Measurements from ENCODE around the gene ANHX. TPM values are rescaled to one million over a fixed set of nuclear protein-coding genes. Genes with fewer than 3 reads are reported as not detected.

ANHX gene
- total and polyA plus RNA-seq, 8 donors: not detected

DNA sequence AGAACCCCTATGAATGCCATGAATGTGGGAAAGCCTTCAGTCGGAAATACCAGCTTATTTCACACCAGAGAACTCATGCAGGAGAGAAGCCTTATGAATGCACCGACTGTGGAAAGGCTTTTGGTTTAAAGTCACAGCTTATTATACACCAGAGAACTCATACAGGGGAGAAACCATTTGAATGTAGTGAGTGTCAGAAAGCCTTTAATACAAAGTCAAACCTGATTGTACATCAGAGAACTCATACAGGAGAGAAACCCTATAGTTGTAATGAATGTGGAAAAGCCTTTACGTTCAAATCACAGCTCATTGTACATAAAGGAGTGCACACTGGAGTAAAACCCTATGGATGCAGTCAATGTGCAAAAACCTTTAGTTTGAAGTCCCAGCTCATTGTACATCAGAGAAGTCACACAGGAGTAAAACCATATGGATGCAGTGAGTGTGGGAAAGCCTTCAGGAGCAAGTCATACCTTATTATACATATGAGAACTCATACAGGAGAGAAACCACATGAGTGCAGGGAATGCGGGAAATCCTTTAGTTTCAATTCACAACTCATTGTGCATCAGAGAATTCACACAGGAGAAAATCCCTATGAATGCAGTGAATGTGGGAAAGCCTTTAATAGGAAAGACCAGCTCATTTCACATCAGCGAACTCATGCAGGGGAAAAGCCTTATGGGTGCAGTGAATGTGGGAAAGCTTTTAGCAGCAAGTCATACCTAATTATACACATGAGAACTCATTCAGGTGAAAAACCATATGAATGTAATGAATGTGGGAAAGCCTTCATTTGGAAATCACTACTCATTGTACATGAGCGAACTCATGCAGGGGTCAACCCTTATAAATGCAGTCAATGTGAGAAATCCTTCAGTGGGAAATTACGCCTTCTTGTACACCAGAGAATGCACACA, 32.1 kb downstream of the ANHX start:
- intact Hi-C loops (cut with DNase I; ENCODE audit: low total_unique reads): no loop called here
- Histone ChIP-seq H3K27ac (no peak overlapping the region), H3K9me3 (peaks cover 82 to 97% (median 94%) of the 10 kb centered on the region in 4 donors), H3K4me3 (no peak overlapping the region), H3K27me3 (no peaks in the 10 kb centered on the region), H3K36me3 (peaks cover 26 to 69% (median 38%) of the 10 kb centered on the region in 4 donors), H3K4me1 (no peaks in the 10 kb centered on the region)
- TF ChIP-seq POLR2AphosphoS5 (IDR thresholded peaks at IDR 0.05): no peak
- TF ChIP-seq, protein P1, sequence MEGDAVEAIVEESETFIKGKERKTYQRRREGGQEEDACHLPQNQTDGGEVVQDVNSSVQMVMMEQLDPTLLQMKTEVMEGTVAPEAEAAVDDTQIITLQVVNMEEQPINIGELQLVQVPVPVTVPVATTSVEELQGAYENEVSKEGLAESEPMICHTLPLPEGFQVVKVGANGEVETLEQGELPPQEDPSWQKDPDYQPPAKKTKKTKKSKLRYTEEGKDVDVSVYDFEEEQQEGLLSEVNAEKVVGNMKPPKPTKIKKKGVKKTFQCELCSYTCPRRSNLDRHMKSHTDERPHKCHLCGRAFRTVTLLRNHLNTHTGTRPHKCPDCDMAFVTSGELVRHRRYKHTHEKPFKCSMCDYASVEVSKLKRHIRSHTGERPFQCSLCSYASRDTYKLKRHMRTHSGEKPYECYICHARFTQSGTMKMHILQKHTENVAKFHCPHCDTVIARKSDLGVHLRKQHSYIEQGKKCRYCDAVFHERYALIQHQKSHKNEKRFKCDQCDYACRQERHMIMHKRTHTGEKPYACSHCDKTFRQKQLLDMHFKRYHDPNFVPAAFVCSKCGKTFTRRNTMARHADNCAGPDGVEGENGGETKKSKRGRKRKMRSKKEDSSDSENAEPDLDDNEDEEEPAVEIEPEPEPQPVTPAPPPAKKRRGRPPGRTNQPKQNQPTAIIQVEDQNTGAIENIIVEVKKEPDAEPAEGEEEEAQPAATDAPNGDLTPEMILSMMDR (IDR thresholded peaks at IDR 0.05): no peak
- no peak for TF ChIP-seq EP300 (IDR thresholded peaks at IDR 0.05)
- TF ChIP-seq POLR2A (IDR thresholded peaks at IDR 0.05): no peak
- DNase-seq: no peak
- WGBS, 5 donors: 95 to 98% (median 97%) methylated on average over 7 of the region's 7 CpGs

DNA sequence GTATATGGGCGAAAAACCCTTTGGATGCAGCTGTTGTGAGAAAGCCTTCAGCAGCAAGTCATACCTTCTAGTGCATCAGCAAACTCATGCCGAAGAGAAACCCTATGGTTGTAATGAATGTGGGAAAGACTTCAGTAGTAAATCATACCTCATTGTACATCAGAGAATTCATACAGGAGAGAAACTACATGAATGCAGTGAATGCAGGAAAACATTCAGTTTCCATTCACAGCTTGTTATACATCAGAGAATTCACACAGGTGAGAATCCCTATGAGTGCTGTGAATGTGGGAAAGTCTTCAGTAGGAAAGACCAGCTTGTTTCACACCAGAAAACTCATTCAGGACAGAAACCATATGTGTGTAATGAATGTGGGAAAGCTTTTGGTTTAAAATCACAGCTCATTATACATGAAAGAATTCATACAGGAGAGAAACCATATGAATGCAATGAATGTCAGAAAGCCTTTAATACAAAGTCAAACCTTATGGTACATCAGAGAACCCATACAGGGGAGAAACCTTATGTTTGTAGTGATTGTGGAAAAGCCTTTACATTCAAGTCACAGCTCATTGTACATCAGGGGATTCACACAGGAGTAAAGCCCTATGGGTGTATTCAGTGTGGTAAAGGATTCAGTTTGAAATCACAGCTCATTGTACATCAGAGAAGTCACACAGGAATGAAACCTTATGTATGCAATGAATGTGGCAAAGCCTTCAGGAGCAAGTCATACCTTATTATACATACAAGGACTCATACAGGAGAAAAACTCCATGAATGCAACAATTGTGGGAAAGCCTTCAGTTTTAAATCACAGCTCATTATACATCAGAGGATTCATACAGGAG, 33.0 kb downstream of the ANHX start:
- H3K4me3 ChIP-seq: no peak overlapping the region

DNA sequence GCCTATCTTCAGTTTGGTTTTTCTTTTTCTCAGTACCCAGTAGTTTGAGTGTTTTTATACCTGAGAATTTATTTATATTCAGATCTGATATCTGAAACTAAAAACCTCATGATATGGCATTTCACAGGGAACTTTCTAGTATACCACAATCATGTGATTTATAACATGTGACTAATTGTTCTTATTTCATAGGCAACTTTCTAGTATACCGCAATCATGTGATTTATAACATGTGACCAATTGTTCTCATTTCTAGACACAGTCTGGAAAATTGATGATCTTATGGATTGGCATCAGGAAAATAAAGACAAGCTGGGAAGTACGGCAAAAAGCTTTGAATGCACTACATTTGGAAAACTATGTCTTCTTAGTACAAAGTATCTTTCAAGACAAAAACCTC, 33.8 kb downstream of the ANHX start:
- 55 to 99% (median 97%) methylated on average over 2 of the region's 2 CpGs for WGBS, 5 donors
- Histone ChIP-seq H3K4me1 (no peaks in the 10 kb centered on the region), H3K27ac (no peak overlapping the region), H3K36me3 (peaks cover 26 to 74% (median 40%) of the 10 kb centered on the region in 4 donors), H3K9me3 (peaks cover 65 to 88% (median 78%) of the 10 kb centered on the region in 4 donors), H3K4me3 (no peak overlapping the region), H3K27me3 (no peaks in the 10 kb centered on the region)
- DNase-seq: no peak
- TF ChIP-seq, protein P1 (IDR thresholded peaks at IDR 0.05): no peak
- TF ChIP-seq POLR2A (IDR thresholded peaks at IDR 0.05) (no peak), POLR2AphosphoS5 (IDR thresholded peaks at IDR 0.05) (no peak), EP300 (IDR thresholded peaks at IDR 0.05) (no peak)
- intact Hi-C loops (cut with DNase I; ENCODE audit: low total_unique reads): no loop called here

More for the DNA sequence above, 33.0 kb downstream of the ANHX start:
- intact Hi-C loops (cut with DNase I; ENCODE audit: low total_unique reads): no loop called here
- Histone ChIP-seq H3K4me1 (no peaks in the 10 kb centered on the region), H3K36me3 (peaks cover 26 to 73% (median 38%) of the 10 kb centered on the region in 4 donors), H3K9me3 (peaks cover 73 to 91% (median 85%) of the 10 kb centered on the region in 4 donors), H3K27ac (no peak overlapping the region), H3K27me3 (no peaks in the 10 kb centered on the region)
- DNase-seq: no peak
- TF ChIP-seq, protein P1 (IDR thresholded peaks at IDR 0.05): no peak
- TF ChIP-seq EP300 (IDR thresholded peaks at IDR 0.05): no peak
- no peak for TF ChIP-seq POLR2A (IDR thresholded peaks at IDR 0.05)
- TF ChIP-seq POLR2AphosphoS5 (IDR thresholded peaks at IDR 0.05): no peak
- WGBS, 5 donors: 97 to 98% (median 98%) methylated on average over 2 of the region's 2 CpGs

DNA sequence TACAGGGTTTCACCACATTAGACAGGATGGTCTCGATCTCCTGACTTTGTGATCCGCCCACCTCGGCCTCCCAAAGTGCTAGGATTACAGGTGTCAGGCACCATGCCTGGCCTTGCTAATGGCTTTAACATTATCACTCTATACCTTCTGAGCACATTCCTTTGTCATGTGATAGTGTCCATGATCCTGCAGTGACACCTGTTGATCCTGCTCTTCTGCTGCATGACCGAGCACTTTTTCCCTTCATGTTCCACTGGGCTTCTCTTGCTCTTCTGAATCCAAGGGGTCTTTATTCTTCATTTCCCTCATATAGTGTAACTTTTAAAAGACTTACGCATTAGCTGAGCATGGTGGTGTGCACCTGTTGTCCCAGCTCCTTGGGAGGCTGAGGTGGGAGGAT, 42.8 kb downstream of the ANHX start:
- H3K4me1 ChIP-seq: no peaks in the 10 kb centered on the region
- peaks cover 86 to 92% (median 92%) of the 10 kb centered on the region in 4 donors for H3K36me3 ChIP-seq
- 97 to 99% (median 98%) methylated on average over 5 of the region's 5 CpGs for WGBS, 5 donors
- intact Hi-C loops (cut with DNase I; ENCODE audit: low total_unique reads): no loop called here
- H3K27me3 ChIP-seq: no peaks in the 10 kb centered on the region
- TF ChIP-seq POLR2AphosphoS5 (IDR thresholded peaks at IDR 0.05) (no peak), EP300 (IDR thresholded peaks at IDR 0.05) (no peak), POLR2A (IDR thresholded peaks at IDR 0.05) (no peak)
- TF ChIP-seq, protein P1 (IDR thresholded peaks at IDR 0.05): no peak
- peaks cover 61 to 95% (median 91%) of the 10 kb centered on the region in 4 donors for H3K9me3 ChIP-seq
- no peak overlapping the region for H3K27ac ChIP-seq
- no peak for DNase-seq
- peak overlapping the region in 1 of 4 donors; percentile 16 for H3K4me3 ChIP-seq
